ENCODE measurements around the gene RAB40C.

- TF ChIP-seq, protein P1, sequence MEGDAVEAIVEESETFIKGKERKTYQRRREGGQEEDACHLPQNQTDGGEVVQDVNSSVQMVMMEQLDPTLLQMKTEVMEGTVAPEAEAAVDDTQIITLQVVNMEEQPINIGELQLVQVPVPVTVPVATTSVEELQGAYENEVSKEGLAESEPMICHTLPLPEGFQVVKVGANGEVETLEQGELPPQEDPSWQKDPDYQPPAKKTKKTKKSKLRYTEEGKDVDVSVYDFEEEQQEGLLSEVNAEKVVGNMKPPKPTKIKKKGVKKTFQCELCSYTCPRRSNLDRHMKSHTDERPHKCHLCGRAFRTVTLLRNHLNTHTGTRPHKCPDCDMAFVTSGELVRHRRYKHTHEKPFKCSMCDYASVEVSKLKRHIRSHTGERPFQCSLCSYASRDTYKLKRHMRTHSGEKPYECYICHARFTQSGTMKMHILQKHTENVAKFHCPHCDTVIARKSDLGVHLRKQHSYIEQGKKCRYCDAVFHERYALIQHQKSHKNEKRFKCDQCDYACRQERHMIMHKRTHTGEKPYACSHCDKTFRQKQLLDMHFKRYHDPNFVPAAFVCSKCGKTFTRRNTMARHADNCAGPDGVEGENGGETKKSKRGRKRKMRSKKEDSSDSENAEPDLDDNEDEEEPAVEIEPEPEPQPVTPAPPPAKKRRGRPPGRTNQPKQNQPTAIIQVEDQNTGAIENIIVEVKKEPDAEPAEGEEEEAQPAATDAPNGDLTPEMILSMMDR (conservative IDR thresholded peaks at IDR 0.05 in 1 of 2, IDR thresholded peaks at IDR 0.05 in 1 of 2; ENCODE audit: low read depth in 1 of 2, low read length in 2 of 2), result no peak
- TF ChIP-seq EZH2 (IDR thresholded peaks at IDR 0.05; ENCODE audit: low read length, missing control alignments), result no peak
Measured at GRCh38 chr16:580141-580945, 9.5 kb upstream of the RAB40C start.

All from fibroblast of lung (primary cell).